ENCODE data around the gene SLC38A7. TPM values are rescaled to one million over a fixed set of nuclear protein-coding genes. Genes with fewer than 3 reads are reported as not detected.

Gene SLC38A7
- total RNA-seq, 1 donor from 2014 or later = 18.7 TPM

DNA sequence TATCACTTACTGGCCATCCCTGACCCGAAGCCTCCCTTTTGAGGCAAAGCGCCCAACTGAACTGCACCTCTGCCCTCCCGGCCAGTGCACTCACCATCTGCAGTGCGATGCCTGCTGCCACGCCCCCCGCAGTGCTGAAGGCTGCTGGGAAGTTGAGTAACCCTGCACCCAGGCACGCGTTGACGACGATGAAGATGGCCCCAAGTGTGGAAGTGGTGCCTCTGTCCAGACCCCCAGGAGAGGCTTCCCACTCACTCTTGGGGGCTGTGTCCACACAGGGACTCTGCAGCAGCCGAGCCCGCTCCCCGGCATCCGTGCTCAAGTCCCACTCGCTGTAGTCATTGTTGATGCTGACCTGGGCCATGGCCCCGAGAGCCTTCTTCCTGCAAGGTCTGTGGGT lies 4.8 kb downstream of the SLC38A7 start:
- no peak for DNase-seq (ENCODE audit: extremely low spot score in 2 of 2)
- Histone ChIP-seq H3K4me3 (no peak overlapping the region), H3K36me3 (no peaks in the 10 kb centered on the region), H3K9me3 (no peaks in the 10 kb centered on the region), H3K4me1 (peaks cover 13% of the 10 kb centered on the region), H3K27ac (no peak overlapping the region), H3K27me3 (no peaks in the 10 kb centered on the region)
- intact Hi-C loops (cut with DNase I) = no loop called here
- TF ChIP-seq, protein P1, sequence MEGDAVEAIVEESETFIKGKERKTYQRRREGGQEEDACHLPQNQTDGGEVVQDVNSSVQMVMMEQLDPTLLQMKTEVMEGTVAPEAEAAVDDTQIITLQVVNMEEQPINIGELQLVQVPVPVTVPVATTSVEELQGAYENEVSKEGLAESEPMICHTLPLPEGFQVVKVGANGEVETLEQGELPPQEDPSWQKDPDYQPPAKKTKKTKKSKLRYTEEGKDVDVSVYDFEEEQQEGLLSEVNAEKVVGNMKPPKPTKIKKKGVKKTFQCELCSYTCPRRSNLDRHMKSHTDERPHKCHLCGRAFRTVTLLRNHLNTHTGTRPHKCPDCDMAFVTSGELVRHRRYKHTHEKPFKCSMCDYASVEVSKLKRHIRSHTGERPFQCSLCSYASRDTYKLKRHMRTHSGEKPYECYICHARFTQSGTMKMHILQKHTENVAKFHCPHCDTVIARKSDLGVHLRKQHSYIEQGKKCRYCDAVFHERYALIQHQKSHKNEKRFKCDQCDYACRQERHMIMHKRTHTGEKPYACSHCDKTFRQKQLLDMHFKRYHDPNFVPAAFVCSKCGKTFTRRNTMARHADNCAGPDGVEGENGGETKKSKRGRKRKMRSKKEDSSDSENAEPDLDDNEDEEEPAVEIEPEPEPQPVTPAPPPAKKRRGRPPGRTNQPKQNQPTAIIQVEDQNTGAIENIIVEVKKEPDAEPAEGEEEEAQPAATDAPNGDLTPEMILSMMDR (IDR thresholded peaks at IDR 0.05) = no peak
- TF ChIP-seq POLR2AphosphoS5 (IDR thresholded peaks at IDR 0.05; ENCODE audit: insufficient read depth in 1 of 2, low read depth in 1 of 2) (no peak), POLR2A (IDR thresholded peaks at IDR 0.05) (no peak)

DNA sequence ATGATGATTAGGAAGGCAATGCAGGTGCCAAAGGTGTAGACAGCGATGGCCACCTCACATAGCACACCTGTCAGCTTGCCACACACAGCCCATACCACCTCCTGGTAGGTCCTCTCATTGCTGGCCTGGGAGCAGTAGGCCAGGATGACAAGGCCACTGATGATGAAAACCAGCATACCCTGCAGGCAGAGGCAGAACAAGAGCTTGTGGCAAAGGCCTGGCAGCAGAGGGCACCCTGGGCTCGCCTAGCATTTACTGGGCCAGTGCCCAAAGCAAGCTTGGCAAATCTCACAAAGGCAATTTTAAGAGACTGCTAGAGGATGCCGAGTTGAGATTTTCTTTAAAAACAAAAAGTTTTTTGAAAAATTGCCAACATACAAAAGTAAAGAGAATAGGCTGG lies 5.9 kb downstream of the SLC38A7 start:
- no peak overlapping the region for H3K27ac ChIP-seq
- H3K36me3 ChIP-seq = no peaks in the 10 kb centered on the region
- no peak for DNase-seq (ENCODE audit: extremely low spot score in 2 of 2)
- TF ChIP-seq POLR2AphosphoS5 (IDR thresholded peaks at IDR 0.05; ENCODE audit: insufficient read depth in 1 of 2, low read depth in 1 of 2) (no peak), POLR2A (IDR thresholded peaks at IDR 0.05) (no peak)
- TF ChIP-seq, protein P1 (IDR thresholded peaks at IDR 0.05) = no peak
- peaks cover 7% of the 10 kb centered on the region for H3K4me1 ChIP-seq
- H3K27me3 ChIP-seq = no peaks in the 10 kb centered on the region
- H3K4me3 ChIP-seq = no peak overlapping the region
- no peaks in the 10 kb centered on the region for H3K9me3 ChIP-seq
- intact Hi-C loops (cut with DNase I) = no loop called here

DNA sequence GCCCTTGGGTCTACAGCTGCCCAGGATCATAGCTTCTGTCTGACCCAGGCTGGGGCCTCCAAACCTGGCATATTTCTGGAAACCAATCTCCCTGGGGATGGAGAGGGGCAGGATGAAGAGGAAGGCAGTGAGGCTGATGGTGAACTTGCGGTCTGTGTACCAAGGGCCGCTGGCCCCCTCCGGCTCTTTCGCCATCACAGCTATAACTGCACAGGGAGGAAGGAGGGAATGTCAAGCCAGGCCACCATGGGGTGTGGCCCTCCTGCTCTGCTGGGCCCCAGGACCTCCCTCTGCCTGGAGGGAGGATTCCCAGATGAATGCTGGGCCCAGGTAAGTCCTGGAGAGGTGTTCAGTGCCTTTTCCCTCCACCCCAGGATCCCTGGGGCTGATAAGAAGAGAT lies 6.3 kb downstream of the SLC38A7 start:
- H3K4me3 ChIP-seq = no peak overlapping the region
- peaks cover 2% of the 10 kb centered on the region for H3K4me1 ChIP-seq
- H3K27ac ChIP-seq = no peak overlapping the region
- H3K36me3 ChIP-seq = no peaks in the 10 kb centered on the region
- H3K27me3 ChIP-seq = no peaks in the 10 kb centered on the region
- TF ChIP-seq, protein P1 (IDR thresholded peaks at IDR 0.05) = no peak
- TF ChIP-seq POLR2A (IDR thresholded peaks at IDR 0.05) = no peak
- no peak for TF ChIP-seq POLR2AphosphoS5 (IDR thresholded peaks at IDR 0.05; ENCODE audit: insufficient read depth in 1 of 2, low read depth in 1 of 2)
- DNase-seq (ENCODE audit: extremely low spot score in 2 of 2) = no peak
- intact Hi-C loops (cut with DNase I) = no loop called here
- no peaks in the 10 kb centered on the region for H3K9me3 ChIP-seq

DNA sequence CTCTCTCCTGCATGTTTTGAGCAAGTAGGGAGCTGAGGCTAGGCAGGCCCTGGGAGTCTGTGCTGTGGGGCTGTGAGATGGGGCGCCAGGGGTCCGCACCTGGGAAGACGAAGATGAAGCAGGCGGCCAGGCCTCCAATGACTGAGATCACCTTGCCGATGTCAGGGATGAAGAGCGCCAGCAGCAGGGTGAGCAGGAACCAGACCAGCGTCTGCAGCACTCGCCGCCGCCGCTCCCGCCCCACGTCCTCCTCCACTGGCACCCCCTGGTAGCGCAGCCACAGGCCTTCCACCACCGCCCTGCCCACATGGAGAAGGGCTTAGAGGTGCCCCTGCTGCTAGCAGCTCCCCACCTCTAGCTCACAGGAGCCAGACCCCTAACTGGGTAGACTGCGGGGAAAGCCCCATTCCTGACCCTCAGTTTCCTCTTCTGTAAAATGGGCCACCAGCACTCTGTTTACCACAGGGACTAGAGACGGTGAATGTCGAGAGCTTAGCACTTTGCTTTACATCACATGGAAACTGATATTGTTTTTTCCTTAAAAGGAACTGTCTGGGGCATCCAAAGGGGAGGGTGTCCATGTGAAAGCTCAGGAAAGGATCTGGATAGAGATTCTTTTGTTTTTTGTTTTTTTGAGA lies 13.5 kb downstream of the SLC38A7 start:
- Histone ChIP-seq H3K9me3 (no peaks in the 10 kb centered on the region), H3K27me3 (no peaks in the 10 kb centered on the region), H3K4me3 (no peak overlapping the region), H3K4me1 (no peaks in the 10 kb centered on the region), H3K36me3 (no peaks in the 10 kb centered on the region), H3K27ac (no peak overlapping the region)
- no peak for TF ChIP-seq POLR2AphosphoS5 (IDR thresholded peaks at IDR 0.05; ENCODE audit: insufficient read depth in 1 of 2, low read depth in 1 of 2)
- TF ChIP-seq, protein P1 (IDR thresholded peaks at IDR 0.05) = no peak
- TF ChIP-seq POLR2A (IDR thresholded peaks at IDR 0.05) = no peak
- no peak for DNase-seq (ENCODE audit: extremely low spot score in 2 of 2)
- intact Hi-C loops (cut with DNase I) = loop anchor here (2.0 kb wide), 1 partner anchor 44 kb away; no protein-coding TSS in a partner anchor

DNA sequence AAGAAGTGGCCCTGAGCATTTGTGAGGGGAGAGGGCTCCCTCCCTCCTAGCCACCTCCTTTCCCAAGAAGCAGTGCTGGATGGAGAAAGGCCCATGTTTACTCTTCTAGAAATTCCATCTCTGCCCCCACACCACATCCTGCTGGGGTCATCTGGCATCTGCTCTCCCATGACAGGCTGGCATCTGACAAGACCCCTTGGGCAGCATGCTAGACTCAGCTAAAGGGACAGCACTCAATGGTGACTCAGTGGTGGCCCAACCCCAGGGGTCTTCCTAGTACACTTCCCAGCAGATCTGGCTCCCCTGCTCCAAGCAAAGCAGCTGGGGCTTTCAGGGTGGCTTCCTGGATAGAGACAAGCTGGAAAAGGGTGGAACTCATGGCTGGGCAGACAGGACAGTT lies 14.4 kb downstream of the SLC38A7 start:
- no peaks in the 10 kb centered on the region for H3K4me1 ChIP-seq
- DNase-seq (ENCODE audit: extremely low spot score in 2 of 2) = no peak
- no peaks in the 10 kb centered on the region for H3K9me3 ChIP-seq
- intact Hi-C loops (cut with DNase I) = loop anchor here (2.0 kb wide), 1 partner anchor 45 kb away; no protein-coding TSS in a partner anchor
- H3K27me3 ChIP-seq = no peaks in the 10 kb centered on the region
- no peak overlapping the region for H3K27ac ChIP-seq
- TF ChIP-seq POLR2AphosphoS5 (IDR thresholded peaks at IDR 0.05; ENCODE audit: insufficient read depth in 1 of 2, low read depth in 1 of 2) (no peak), POLR2A (IDR thresholded peaks at IDR 0.05) (no peak)
- TF ChIP-seq, protein P1 (IDR thresholded peaks at IDR 0.05) = no peak
- no peaks in the 10 kb centered on the region for H3K36me3 ChIP-seq
- no peak overlapping the region for H3K4me3 ChIP-seq
